ENCODE data around the gene THG1L.

- TF ChIP-seq EZH2phosphoT487 (IDR thresholded peaks at IDR 0.05; ENCODE audit: borderline replicate concordance, low read length), result no peak
- TF ChIP-seq, protein P1, sequence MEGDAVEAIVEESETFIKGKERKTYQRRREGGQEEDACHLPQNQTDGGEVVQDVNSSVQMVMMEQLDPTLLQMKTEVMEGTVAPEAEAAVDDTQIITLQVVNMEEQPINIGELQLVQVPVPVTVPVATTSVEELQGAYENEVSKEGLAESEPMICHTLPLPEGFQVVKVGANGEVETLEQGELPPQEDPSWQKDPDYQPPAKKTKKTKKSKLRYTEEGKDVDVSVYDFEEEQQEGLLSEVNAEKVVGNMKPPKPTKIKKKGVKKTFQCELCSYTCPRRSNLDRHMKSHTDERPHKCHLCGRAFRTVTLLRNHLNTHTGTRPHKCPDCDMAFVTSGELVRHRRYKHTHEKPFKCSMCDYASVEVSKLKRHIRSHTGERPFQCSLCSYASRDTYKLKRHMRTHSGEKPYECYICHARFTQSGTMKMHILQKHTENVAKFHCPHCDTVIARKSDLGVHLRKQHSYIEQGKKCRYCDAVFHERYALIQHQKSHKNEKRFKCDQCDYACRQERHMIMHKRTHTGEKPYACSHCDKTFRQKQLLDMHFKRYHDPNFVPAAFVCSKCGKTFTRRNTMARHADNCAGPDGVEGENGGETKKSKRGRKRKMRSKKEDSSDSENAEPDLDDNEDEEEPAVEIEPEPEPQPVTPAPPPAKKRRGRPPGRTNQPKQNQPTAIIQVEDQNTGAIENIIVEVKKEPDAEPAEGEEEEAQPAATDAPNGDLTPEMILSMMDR (conservative IDR thresholded peaks at IDR 0.05; ENCODE audit: low read depth, low read length), result no peak
Observed at GRCh38 chr5:157734436-157734835, 3.2 kb downstream of the THG1L start.
